ENCODE results near the gene MAST2.

The MAST2 gene

GRCh38 chr1:45876000-45876617, 72.7 kb downstream of the MAST2 start:
- Mint-ChIP-seq H3K27me3 (no peaks in the 10 kb centered on the region), H3K9me3 (no peaks in the 10 kb centered on the region), H3K4me3 (no peak overlapping the region), H3K27ac (no peak overlapping the region), H3K4me1 (ENCODE audit: low read depth in 2 of 2) (no peaks in the 10 kb centered on the region), H3K36me3 (ENCODE audit: insufficient read depth) (no peaks in the 10 kb centered on the region)
- ATAC-seq (replicated peaks) = no peak
- no peak for DNase-seq

GRCh38 chr1:45877264-45877663, 73.9 kb downstream of the MAST2 start:
- Mint-ChIP-seq H3K4me1 (ENCODE audit: low read depth in 2 of 2) (no peaks in the 10 kb centered on the region), H3K4me3 (no peak overlapping the region), H3K9me3 (no peaks in the 10 kb centered on the region)

DNA sequence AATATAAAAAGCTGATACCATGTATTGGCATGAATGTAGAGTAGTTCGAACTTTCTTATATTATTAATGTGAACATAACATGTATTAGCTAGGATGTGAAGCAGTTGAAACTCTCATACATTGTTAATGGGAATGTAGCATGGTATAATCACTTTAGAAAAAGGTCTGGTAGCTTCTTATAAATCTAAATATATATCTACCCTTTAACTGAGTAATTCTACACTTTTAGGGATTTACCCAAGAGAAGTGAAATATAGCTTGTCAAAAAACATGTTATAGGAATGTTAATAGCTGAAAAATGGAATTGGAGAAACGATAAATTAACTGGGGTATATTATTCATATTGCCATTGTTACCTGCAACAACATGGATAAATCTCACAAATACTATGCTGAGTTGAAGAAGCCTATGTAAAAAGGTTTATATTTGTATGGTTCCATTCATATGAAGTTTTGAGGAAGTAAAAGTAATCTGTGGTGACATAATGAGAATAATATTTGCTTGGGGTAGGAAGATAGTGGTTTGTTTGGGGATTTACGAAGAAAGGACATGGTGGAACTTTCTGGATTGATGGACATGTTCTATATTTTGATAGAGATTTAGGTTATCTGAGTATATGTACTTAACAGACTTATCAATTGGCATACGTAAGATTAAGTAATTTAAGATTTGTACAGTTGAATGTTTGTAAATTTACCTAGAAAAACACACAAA, 76.6 kb downstream of the MAST2 start:
- Mint-ChIP-seq H3K27me3 (no peaks in the 10 kb centered on the region), H3K9me3 (no peaks in the 10 kb centered on the region), H3K4me3 (no peak overlapping the region)

More at GRCh38 chr1:45877264-45877663, 73.9 kb downstream of the MAST2 start:
- H3K36me3 Mint-ChIP-seq (ENCODE audit: insufficient read depth) = no peaks in the 10 kb centered on the region
- no peak for DNase-seq
- H3K27ac Mint-ChIP-seq = no peak overlapping the region
- no peaks in the 10 kb centered on the region for H3K27me3 Mint-ChIP-seq
- no peak for ATAC-seq (replicated peaks)

GRCh38 chr1:45880930-45881329, 77.5 kb downstream of the MAST2 start:
- H3K27me3 Mint-ChIP-seq = no peaks in the 10 kb centered on the region

More for the DNA sequence above, 76.6 kb downstream of the MAST2 start:
- DNase-seq (no peak), ATAC-seq (replicated peaks) (no peak)
- no peak overlapping the region for H3K27ac Mint-ChIP-seq
- no peaks in the 10 kb centered on the region for H3K4me1 Mint-ChIP-seq (ENCODE audit: low read depth in 2 of 2)
- H3K36me3 Mint-ChIP-seq (ENCODE audit: insufficient read depth) = no peaks in the 10 kb centered on the region

GRCh38 chr1:45883658-45884057, 80.2 kb downstream of the MAST2 start:
- Mint-ChIP-seq H3K27me3 (no peaks in the 10 kb centered on the region), H3K27ac (no peak overlapping the region), H3K9me3 (no peaks in the 10 kb centered on the region), H3K36me3 (ENCODE audit: insufficient read depth) (no peaks in the 10 kb centered on the region), H3K4me1 (ENCODE audit: low read depth in 2 of 2) (no peaks in the 10 kb centered on the region), H3K4me3 (no peak overlapping the region)
- DNase-seq = no peak
- ATAC-seq (replicated peaks) = no peak

More at GRCh38 chr1:45880930-45881329, 77.5 kb downstream of the MAST2 start:
- Mint-ChIP-seq H3K36me3 (ENCODE audit: insufficient read depth) (no peaks in the 10 kb centered on the region), H3K4me1 (ENCODE audit: low read depth in 2 of 2) (no peaks in the 10 kb centered on the region), H3K27ac (no peak overlapping the region), H3K4me3 (no peak overlapping the region), H3K9me3 (no peaks in the 10 kb centered on the region)
- no peak for DNase-seq
- ATAC-seq (replicated peaks) = no peak

DNA sequence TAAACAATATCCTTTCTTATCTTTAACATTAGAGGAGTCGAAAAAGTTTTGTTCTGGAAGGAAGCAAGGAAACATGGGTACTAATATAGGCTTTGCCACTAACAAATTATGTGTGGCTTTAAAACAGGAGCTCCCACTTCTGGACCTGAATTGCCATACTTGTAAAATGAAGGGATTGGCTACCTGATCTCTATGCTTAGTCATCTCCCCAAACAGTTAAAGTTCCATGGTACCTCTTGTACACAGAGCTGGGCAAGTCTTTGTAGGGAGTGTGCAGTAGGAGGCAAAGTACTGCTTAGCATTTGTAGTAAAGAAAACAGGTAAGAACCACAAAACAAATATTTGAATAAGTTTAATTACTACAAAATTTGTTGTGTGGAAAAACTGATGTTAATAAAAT, 81.3 kb downstream of the MAST2 start:
- ATAC-seq (replicated peaks) (no peak), DNase-seq (no peak)
- H3K4me1 Mint-ChIP-seq (ENCODE audit: low read depth in 2 of 2) = no peaks in the 10 kb centered on the region
- no peaks in the 10 kb centered on the region for H3K36me3 Mint-ChIP-seq (ENCODE audit: insufficient read depth)
- no peaks in the 10 kb centered on the region for H3K27me3 Mint-ChIP-seq
- H3K9me3 Mint-ChIP-seq = no peaks in the 10 kb centered on the region
- H3K27ac Mint-ChIP-seq = no peak overlapping the region
- H3K4me3 Mint-ChIP-seq = no peak overlapping the region

DNA sequence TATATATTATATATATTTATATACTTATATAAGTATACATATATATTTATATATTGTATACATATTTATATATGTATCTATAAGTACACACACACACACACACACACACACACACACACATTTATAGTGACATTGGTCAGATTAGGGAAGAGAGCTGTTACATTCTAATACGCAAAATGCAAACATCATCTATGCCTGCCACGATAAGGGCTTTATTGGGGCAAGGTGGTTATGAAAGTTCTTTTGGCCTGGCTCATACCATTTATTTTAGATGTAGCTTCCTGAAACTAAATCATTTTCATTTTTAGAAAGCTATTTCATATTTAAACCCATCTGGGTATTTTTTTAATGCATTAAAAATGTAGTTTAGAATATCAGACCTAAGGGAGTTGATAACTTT, 82.8 kb downstream of the MAST2 start:
- Mint-ChIP-seq H3K27ac (no peak overlapping the region), H3K4me3 (no peak overlapping the region), H3K9me3 (no peaks in the 10 kb centered on the region), H3K27me3 (no peaks in the 10 kb centered on the region), H3K36me3 (ENCODE audit: insufficient read depth) (no peaks in the 10 kb centered on the region), H3K4me1 (ENCODE audit: low read depth in 2 of 2) (no peaks in the 10 kb centered on the region)
- no peak for DNase-seq
- no peak for ATAC-seq (replicated peaks)

GRCh38 chr1:45887156-45887842, 83.9 kb downstream of the MAST2 start:
- Mint-ChIP-seq H3K27me3 (no peaks in the 10 kb centered on the region), H3K4me1 (ENCODE audit: low read depth in 2 of 2) (no peaks in the 10 kb centered on the region), H3K36me3 (ENCODE audit: insufficient read depth) (no peaks in the 10 kb centered on the region), H3K27ac (peak overlapping the region in 1 of 2 donors; percentile 13), H3K9me3 (no peaks in the 10 kb centered on the region), H3K4me3 (no peak overlapping the region)
- ATAC-seq (replicated peaks) (no peak), DNase-seq (no peak)

GRCh38 chr1:45890078-45890477, 86.7 kb downstream of the MAST2 start:
- Mint-ChIP-seq H3K4me3 (no peak overlapping the region), H3K27me3 (no peaks in the 10 kb centered on the region), H3K9me3 (no peaks in the 10 kb centered on the region)

DNA sequence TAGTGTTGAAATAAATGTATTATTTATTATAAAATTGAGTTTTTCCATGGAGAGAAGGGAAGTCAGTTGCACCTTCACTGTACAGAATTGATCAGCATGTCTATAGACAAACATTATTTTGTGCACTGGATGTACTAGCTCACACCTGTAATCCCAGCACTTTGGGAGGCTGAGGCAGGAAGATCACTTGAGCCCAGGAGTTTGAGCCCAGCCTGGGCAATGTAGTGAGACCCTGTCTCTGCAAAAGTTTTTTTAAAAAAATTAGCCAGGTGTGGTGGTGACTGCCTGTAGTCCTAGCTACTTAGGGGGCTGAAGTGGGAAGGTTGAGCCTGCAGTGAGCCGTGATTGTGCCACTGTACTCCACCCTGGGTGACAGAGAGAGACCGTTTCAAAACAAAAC, 87.7 kb downstream of the MAST2 start:
- Mint-ChIP-seq H3K27me3 (no peaks in the 10 kb centered on the region), H3K36me3 (ENCODE audit: insufficient read depth) (no peaks in the 10 kb centered on the region), H3K4me3 (no peak overlapping the region), H3K9me3 (no peaks in the 10 kb centered on the region), H3K4me1 (ENCODE audit: low read depth in 2 of 2) (no peaks in the 10 kb centered on the region), H3K27ac (no peak overlapping the region)
- ATAC-seq (replicated peaks) = no peak
- no peak for DNase-seq

More at GRCh38 chr1:45890078-45890477, 86.7 kb downstream of the MAST2 start:
- DNase-seq (no peak), ATAC-seq (replicated peaks) (no peak)
- H3K36me3 Mint-ChIP-seq (ENCODE audit: insufficient read depth) = no peaks in the 10 kb centered on the region
- no peak overlapping the region for H3K27ac Mint-ChIP-seq
- H3K4me1 Mint-ChIP-seq (ENCODE audit: low read depth in 2 of 2) = no peaks in the 10 kb centered on the region

DNA sequence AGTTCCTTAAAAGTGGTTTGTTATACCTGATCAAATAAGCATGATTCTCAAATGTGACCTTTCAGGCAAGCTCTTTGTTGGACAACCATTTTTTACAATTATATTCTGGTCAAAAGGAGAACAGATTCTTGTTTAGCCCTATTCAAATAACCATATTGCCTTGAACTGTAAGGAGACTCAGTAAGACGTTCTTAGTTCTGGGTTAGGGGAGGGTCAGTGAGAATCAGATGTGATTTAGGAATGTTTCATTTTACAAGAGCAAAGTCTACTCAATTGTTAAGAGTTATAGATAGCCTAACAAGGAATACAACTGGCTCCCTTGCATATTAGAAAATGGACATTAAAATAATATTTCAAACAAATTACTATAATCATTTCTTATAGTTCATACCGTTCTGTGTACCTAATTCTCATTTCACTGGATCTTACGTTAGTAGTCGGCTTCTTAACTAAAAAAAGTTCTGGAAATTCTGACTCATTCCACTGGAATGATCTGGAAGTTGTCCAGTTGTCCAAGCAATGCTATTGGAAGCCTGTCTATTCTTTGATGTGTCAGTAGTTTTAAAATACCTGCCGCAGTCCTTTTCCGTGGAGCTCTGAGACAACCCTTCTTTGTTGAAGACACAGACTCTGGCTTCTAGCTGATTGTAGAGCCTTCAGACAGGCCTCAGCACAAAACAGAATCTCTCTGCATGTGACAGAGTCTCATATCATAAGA, 88.8 kb downstream of the MAST2 start:
- no peaks in the 10 kb centered on the region for H3K36me3 Mint-ChIP-seq (ENCODE audit: insufficient read depth)
- H3K4me3 Mint-ChIP-seq = no peak overlapping the region
- H3K9me3 Mint-ChIP-seq = no peaks in the 10 kb centered on the region
- no peak overlapping the region for H3K27ac Mint-ChIP-seq
- ATAC-seq (replicated peaks) (no peak), DNase-seq (no peak)
- no peaks in the 10 kb centered on the region for H3K27me3 Mint-ChIP-seq
- no peaks in the 10 kb centered on the region for H3K4me1 Mint-ChIP-seq (ENCODE audit: low read depth in 2 of 2)

DNA sequence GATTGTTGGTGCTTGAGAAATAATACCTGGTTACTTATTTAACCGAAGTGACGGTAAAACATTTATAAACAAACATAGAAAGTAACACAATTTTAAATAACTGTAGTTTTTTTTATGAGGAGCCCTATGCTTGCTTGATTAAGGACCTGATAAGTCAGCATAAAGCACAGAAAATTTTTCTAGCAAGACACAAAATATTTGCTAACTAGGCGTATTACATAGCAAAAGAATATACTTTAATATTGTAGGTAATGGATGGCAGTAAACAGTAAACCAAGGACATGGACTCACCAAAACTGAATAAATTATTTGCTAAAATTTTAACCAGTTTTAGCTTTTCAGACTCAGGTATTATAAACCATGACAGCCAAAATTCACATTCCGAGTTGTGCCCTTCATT, 90.9 kb downstream of the MAST2 start:
- DNase-seq (no peak), ATAC-seq (replicated peaks) (no peak)
- Mint-ChIP-seq H3K9me3 (no peaks in the 10 kb centered on the region), H3K36me3 (ENCODE audit: insufficient read depth) (peaks cover 3% of the 10 kb centered on the region), H3K27me3 (no peaks in the 10 kb centered on the region), H3K4me1 (ENCODE audit: low read depth in 2 of 2) (no peaks in the 10 kb centered on the region), H3K27ac (no peak overlapping the region), H3K4me3 (no peak overlapping the region)

DNA sequence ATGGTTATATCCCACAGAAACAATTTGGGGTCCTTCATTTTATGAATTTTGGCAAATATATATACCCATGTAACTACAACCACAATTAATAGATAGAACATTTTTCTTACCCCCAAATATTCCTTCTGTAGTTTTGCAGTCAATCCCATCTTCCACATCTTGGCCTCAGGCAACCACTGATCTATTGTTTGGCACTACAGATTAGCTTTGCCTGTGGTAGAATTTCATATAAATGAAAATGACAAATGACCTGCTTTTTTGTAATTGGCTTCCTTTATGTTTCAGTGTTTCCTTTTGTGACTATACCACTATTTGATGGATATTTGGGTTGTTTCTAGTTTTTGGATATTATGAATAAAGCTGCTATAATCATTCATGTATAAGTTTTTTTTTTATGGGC, 91.5 kb downstream of the MAST2 start:
- H3K36me3 Mint-ChIP-seq (ENCODE audit: insufficient read depth) = peaks cover 3% of the 10 kb centered on the region
- no peaks in the 10 kb centered on the region for H3K27me3 Mint-ChIP-seq
- no peaks in the 10 kb centered on the region for H3K9me3 Mint-ChIP-seq
- no peak overlapping the region for H3K4me3 Mint-ChIP-seq
- H3K4me1 Mint-ChIP-seq (ENCODE audit: low read depth in 2 of 2) = no peaks in the 10 kb centered on the region
- DNase-seq (no peak), ATAC-seq (replicated peaks) (no peak)
- H3K27ac Mint-ChIP-seq = no peak overlapping the region

All from effector memory CD8-positive, alpha-beta T cell (primary cell).